Measurements from ENCODE around the gene PPHLN1. TPM values are rescaled to one million over a fixed set of nuclear protein-coding genes. Genes with fewer than 3 reads are reported as not detected.

Gene PPHLN1
- total RNA-seq, 1 donor = 75.1 TPM

DNA sequence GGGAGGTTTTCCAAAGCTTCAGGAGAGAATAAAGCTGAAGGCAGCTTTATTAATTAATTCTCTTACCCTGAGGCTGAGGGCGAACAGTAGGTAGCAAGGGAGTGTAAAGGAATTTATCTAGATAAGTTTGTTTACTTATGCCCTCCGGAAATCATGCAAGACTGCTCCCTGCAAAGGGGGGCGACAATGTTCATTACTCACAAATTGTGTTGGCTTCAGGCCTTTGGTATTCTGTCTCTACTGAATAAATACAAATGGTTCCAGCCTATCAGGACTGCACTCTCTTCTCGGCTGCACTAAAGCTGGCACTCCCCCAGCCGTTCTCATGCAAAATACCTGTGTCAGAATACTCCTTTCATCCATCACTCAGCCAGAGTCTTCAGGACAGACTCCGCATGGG lies 120.8 kb downstream of the PPHLN1 start:
- H3K4me3 ChIP-seq (ENCODE audit: low read depth, low read length) = no peak overlapping the region
- DNase-seq (ENCODE audit: low read depth) = no peak

DNA sequence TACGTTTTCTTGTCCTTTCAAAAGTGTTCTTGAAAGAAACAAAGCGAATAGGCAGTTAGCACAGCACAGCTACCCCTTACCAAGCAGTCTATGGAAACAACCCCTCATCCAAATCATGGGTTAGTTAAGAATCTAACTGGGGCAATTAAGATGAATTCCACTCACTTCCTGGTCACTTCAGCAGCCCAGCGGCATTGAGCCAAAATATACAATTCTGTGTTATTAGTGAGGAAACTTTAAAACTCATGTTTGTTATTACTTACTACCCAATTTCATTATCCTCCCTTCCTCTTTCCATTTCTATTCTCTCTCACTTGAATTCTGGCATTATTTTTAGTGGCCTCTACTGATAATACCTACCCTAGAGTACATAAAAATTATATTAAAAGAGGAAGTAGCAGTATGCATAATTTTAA lies 121.4 kb downstream of the PPHLN1 start:
- TF ChIP-seq CTCF (IDR thresholded peaks at IDR 0.05; ENCODE audit: insufficient read depth, low read depth, low read length) = no peak
- no peak for DNase-seq (ENCODE audit: low read depth)

More for the DNA sequence above, 120.8 kb downstream of the PPHLN1 start:
- no peak for TF ChIP-seq CTCF (IDR thresholded peaks at IDR 0.05; ENCODE audit: insufficient read depth, low read depth, low read length)

DNA sequence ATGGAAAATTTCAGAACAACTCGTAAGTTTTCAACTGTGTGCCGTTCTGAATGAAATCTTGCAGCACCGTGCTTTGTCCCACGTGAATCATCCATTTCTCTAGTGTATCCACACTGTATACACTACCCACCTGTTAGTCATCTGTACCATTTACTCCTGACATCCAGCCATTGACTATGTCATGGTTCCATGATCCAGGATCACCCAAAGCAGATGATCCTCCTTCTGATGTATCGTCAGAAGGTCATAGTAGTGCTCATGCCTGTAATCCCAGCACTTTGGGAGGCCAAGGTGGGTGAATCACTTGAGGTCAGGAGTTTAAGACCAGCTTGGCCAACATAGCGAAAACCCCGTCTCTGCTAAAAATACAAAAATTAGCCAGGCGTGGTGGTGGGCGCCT lies 122.9 kb downstream of the PPHLN1 start:
- no peak for DNase-seq (ENCODE audit: low read depth)
- no peak overlapping the region for H3K4me3 ChIP-seq (ENCODE audit: low read depth, low read length)
- no peak for TF ChIP-seq CTCF (IDR thresholded peaks at IDR 0.05; ENCODE audit: insufficient read depth, low read depth, low read length)

More for the DNA sequence above, 121.4 kb downstream of the PPHLN1 start:
- H3K4me3 ChIP-seq (ENCODE audit: low read depth, low read length) = no peak overlapping the region

DNA sequence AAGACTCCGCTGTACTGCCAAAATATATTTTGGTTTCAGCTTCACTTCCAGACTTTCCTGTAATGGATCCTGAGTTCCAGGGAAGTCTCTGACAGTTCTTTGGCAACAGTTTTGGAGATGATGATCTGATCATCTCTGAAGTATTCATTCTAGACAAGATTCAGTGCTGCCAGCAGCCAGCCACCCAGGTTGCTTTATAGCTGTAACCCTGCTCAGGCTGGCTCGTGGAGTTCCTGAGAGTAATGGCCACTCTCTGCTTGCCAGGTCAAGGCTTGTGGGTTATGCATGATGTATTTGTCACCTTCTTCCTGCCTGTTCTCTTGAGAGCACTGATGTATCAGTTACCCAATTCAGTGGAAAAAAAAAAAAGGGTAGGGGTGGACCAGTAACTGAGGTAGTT lies 124.3 kb downstream of the PPHLN1 start:
- no peak for TF ChIP-seq CTCF (IDR thresholded peaks at IDR 0.05; ENCODE audit: insufficient read depth, low read depth, low read length)
- no peak overlapping the region for H3K4me3 ChIP-seq (ENCODE audit: low read depth, low read length)
- no peak for DNase-seq (ENCODE audit: low read depth)

GRCh38 chr12:42458575-42458974 lies 132.6 kb downstream of the PPHLN1 start:
- no peak for TF ChIP-seq CTCF (IDR thresholded peaks at IDR 0.05; ENCODE audit: insufficient read depth, low read depth, low read length)
- no peak for DNase-seq (ENCODE audit: low read depth)
- H3K4me3 ChIP-seq (ENCODE audit: low read depth, low read length) = no peak overlapping the region

DNA sequence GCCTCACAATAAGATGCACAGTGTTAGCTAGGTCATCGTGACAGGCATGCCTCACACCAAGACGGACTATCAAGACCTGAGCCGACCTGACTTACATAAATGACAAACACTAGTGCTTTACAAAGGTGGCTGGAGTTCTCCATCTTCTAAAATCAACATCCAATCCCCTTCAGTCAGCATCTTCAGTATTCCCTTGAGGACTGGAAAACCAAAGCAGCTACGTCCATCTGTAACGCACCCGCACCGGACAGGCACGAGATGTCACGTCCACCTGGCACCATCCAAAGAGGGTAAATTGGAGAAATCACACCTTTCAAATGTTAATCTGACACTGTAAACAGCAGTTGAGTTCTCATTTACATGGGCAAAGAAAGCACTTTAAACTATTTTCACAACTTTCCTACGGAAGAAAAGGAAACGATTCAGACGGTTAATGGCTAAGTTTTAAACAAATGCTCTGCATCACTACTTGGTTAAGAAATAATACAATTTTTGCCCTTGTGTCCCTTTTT lies 133.4 kb downstream of the PPHLN1 start:
- H3K4me3 ChIP-seq (ENCODE audit: low read depth, low read length) = no peak overlapping the region
- no peak for TF ChIP-seq CTCF (IDR thresholded peaks at IDR 0.05; ENCODE audit: insufficient read depth, low read depth, low read length)
- DNase-seq (ENCODE audit: low read depth) = no peak

- TF ChIP-seq CTCF (IDR thresholded peaks at IDR 0.05; ENCODE audit: insufficient read depth, low read depth, low read length) = no peak
- DNase-seq (ENCODE audit: low read depth) = no peak
- no peak overlapping the region for H3K4me3 ChIP-seq (ENCODE audit: low read depth, low read length)
Observed at GRCh38 chr12:42462486-42462885, 136.5 kb downstream of the PPHLN1 start.

Data from fibroblast of villous mesenchyme (primary cell).